Measurements from ENCODE around the gene FMN2.

DNA sequence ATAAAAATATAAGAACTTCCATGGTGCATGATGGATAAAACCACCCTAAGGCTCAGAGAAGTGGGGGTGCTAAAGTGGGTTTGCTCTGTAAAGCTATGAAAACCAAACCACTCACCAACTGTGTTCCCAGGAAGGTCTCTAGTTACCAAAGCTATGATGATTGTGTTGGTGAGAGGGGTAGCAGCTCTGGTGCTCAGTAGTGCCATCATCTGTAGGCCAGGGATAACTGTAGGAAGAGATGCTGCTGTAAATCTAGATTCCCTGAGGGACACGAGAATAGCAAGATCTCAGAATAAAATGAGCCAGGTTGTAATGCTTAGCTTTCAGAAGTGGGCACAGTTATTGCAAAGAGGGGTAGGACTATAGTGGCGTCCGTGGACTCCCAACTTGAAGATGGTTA lies 395.8 kb downstream of the FMN2 start:
- TF ChIP-seq, protein P1, sequence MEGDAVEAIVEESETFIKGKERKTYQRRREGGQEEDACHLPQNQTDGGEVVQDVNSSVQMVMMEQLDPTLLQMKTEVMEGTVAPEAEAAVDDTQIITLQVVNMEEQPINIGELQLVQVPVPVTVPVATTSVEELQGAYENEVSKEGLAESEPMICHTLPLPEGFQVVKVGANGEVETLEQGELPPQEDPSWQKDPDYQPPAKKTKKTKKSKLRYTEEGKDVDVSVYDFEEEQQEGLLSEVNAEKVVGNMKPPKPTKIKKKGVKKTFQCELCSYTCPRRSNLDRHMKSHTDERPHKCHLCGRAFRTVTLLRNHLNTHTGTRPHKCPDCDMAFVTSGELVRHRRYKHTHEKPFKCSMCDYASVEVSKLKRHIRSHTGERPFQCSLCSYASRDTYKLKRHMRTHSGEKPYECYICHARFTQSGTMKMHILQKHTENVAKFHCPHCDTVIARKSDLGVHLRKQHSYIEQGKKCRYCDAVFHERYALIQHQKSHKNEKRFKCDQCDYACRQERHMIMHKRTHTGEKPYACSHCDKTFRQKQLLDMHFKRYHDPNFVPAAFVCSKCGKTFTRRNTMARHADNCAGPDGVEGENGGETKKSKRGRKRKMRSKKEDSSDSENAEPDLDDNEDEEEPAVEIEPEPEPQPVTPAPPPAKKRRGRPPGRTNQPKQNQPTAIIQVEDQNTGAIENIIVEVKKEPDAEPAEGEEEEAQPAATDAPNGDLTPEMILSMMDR (conservative IDR thresholded peaks at IDR 0.05) = no peak
- TF ChIP-seq EZH2 (IDR thresholded peaks at IDR 0.05; ENCODE audit: low read depth) = no peak
